Neural cell (in vitro differentiated cells): Measurements from ENCODE around the gene CTTN. TPM values are rescaled to one million over a fixed set of nuclear protein-coding genes. Genes with fewer than 3 reads are reported as not detected.

ENCODE experiments used
- H2AFZ ChIP-seq: fragments of 200-600, 300-800 bp; sonication (generic), shearing (Covaris generic); 2 replicates; pipeline ENCODE4 v1.6.0; 2014; ENCODE audit warnings: low read depth, mild to moderate bottlenecking, antibody characterized with exemption, low read length, moderate library complexity
- H3F3A ChIP-seq: fragments of 200-600 bp; shearing (Covaris generic); 2 replicates; pipeline ENCODE4 v1.6.1; 2016; ENCODE audit warnings: mild to moderate bottlenecking, moderate library complexity, mixed read lengths, antibody characterized with exemption, low read length; ENCODE audit not compliant: insufficient read depth, poor library complexity, severe bottlenecking
- H3K27ac ChIP-seq: fragments of 200-600, 300-800 bp; sonication (generic), shearing (Covaris generic); 2 replicates; pipeline ENCODE4 v1.5.1; 2014; ENCODE audit warnings: mild to moderate bottlenecking, low read length, moderate library complexity
- H3K27me3 ChIP-seq: fragments of 300-800, 200-600 bp; sonication (generic), shearing (Covaris generic); 2 replicates; pipeline ENCODE4 v1.6.0; 2014; ENCODE audit warnings: mild to moderate bottlenecking, low read depth, low read length, moderate library complexity; ENCODE audit not compliant: insufficient read depth
- H3K36me3 ChIP-seq: fragments of 300-800, 200-600 bp; sonication (generic), shearing (Covaris generic); 2 replicates; pipeline ENCODE4 v1.5.1; 2014; ENCODE audit warnings: mild to moderate bottlenecking, antibody characterized with exemption, low read length, moderate library complexity; ENCODE audit not compliant: insufficient read depth
- H3K4me2 ChIP-seq: fragments of 300-800, 200-600 bp; sonication (generic), shearing (Covaris generic); 2 replicates; pipeline ENCODE4 v1.6.0; 2014; ENCODE audit warnings: mild to moderate bottlenecking, low read length
- H3K4me3 ChIP-seq: fragments of 300-800, 200-600 bp; sonication (generic), shearing (Covaris generic); 2 replicates; pipeline ENCODE4 v1.5.1; 2014; ENCODE audit warnings: mild to moderate bottlenecking, low read length, moderate library complexity
- H3K79me2 ChIP-seq: fragments of 200-600 bp; shearing (Covaris generic); replicated peaks from 2 replicates; pipeline ENCODE4 v1.6.0; 2014; ENCODE audit warnings: mild to moderate bottlenecking, low read length, moderate library complexity; ENCODE audit not compliant: insufficient read depth
- H3K9ac ChIP-seq: fragments of 300-800, 200-600 bp; sonication (generic), shearing (Covaris generic); 2 replicates; pipeline ENCODE4 v1.6.1; 2016; ENCODE audit warnings: mild to moderate bottlenecking, low read length, mixed read lengths
- H3K9me2 ChIP-seq: fragments of 200-600 bp; shearing (Covaris generic); 2 replicates; pipeline ENCODE4 v1.6.1; 2016; ENCODE audit warnings: mild to moderate bottlenecking, low read length, mixed read lengths; ENCODE audit not compliant: insufficient read depth
- H3K9me3 ChIP-seq: fragments of 200-600, 300-800 bp; sonication (generic), shearing (Covaris generic); 2 replicates; pipeline ENCODE4 v1.6.1; 2016; ENCODE audit warnings: mild to moderate bottlenecking, mixed run types, low read length, moderate library complexity, mixed read lengths
- H4K20me1 ChIP-seq: fragments of 200-600 bp; shearing (Covaris generic); 2 replicates; pipeline ENCODE4 v1.6.1; 2016; ENCODE audit warnings: mild to moderate bottlenecking, mixed run types; ENCODE audit not compliant: insufficient read depth
- CTCF ChIP-seq: fragments of 450-650 bp; IDR thresholded peaks from 2 replicates; pipeline ENCODE4 v1.5.1; 2014; ENCODE audit warnings: antibody characterized with exemption, mild to moderate bottlenecking, moderate library complexity; ENCODE audit not compliant: poor library complexity, severe bottlenecking
- EP300 ChIP-seq: fragments of 450-650 bp; conservative IDR thresholded peaks from 2 replicates; pipeline ENCODE4 v1.6.1; 2014; ENCODE audit warnings: antibody characterized with exemption, mild to moderate bottlenecking, moderate library complexity; ENCODE audit not compliant: poor library complexity, severe bottlenecking
- EZH2 ChIP-seq: fragments of 200-600, 300-800 bp; shearing (Covaris generic), sonication (generic); IDR thresholded peaks from 2 replicates; pipeline ENCODE4 v1.6.1; 2014; ENCODE audit warnings: antibody characterized with exemption, low read length, borderline replicate concordance, mild to moderate bottlenecking; ENCODE audit not compliant: insufficient read depth, poor library complexity, severe bottlenecking
- MXI1 ChIP-seq: fragments of 450-650 bp; conservative IDR thresholded peaks from 2 replicates; pipeline ENCODE4 v1.6.1; 2014; ENCODE audit warnings: antibody characterized with exemption, mild to moderate bottlenecking; ENCODE audit not compliant: poor library complexity, severe bottlenecking
- POLR2AphosphoS5 ChIP-seq: IDR thresholded peaks from 2 replicates; pipeline ENCODE4 v1.6.1; 2012
- RAD21 ChIP-seq: fragments of 450-650 bp; conservative IDR thresholded peaks from 2 replicates; pipeline ENCODE4 v1.6.1; 2014; ENCODE audit warnings: antibody characterized with exemption, mild to moderate bottlenecking, moderate library complexity
- REST ChIP-seq: IDR thresholded peaks from 2 replicates; pipeline ENCODE4 v1.6.1; 2012; ENCODE audit warnings: borderline replicate concordance
- SMC3 ChIP-seq: fragments of 450-650 bp; conservative IDR thresholded peaks from 2 replicates; pipeline ENCODE4 v1.6.1; 2014; ENCODE audit warnings: antibody characterized with exemption, mild to moderate bottlenecking, moderate library complexity; ENCODE audit not compliant: poor library complexity
- TAF1 ChIP-seq: IDR thresholded peaks from 2 replicates; pipeline ENCODE4 v1.6.1; 2012; ENCODE audit warnings: low read depth
- polyA plus RNA-seq: library from polyadenylated mRNA; depleted of rRNA; stranded (reverse); fragments of >200 nt; gene quantifications from 2 replicates; pipeline ENCODE4 v1.2.3, GENCODE V29; 2014

CTTN gene
- polyA plus RNA-seq, 1 donor from 2014 or later = 220 TPM

- TF ChIP-seq SMC3 (no peak), RAD21 (no peak), EZH2 (no peak), POLR2AphosphoS5 (no peak), REST (no peak), TAF1 (no peak), EP300 (no peak), CTCF (no peak), MXI1 (no peak)
- H3K27ac ChIP-seq = no peak overlapping the region
- H3K4me2 ChIP-seq = no peak overlapping the region
- no peaks in the 10 kb centered on the region for H3K9me3 ChIP-seq
- no peaks in the 10 kb centered on the region for H3K27me3 ChIP-seq
- H3K9me2 ChIP-seq = no peaks in the 10 kb centered on the region
- no peak overlapping the region for H2AFZ ChIP-seq
- peaks cover 52% of the 10 kb centered on the region for H3K79me2 ChIP-seq
- H3K4me3 ChIP-seq = no peak overlapping the region
- H3K9ac ChIP-seq = no peak overlapping the region
- H4K20me1 ChIP-seq = peaks cover 4% of the 10 kb centered on the region
- H3K36me3 ChIP-seq = no peaks in the 10 kb centered on the region
- H3F3A ChIP-seq = no peaks in the 10 kb centered on the region
These were observed 3.7 kb downstream of the CTTN start for GRCh38 chr11:70402016-70402415.

- H3K27ac ChIP-seq = no peak overlapping the region
- no peaks in the 10 kb centered on the region for H3K27me3 ChIP-seq
- peaks cover 4% of the 10 kb centered on the region for H4K20me1 ChIP-seq
- no peak overlapping the region for H3K4me2 ChIP-seq
- H3K79me2 ChIP-seq = peaks cover 48% of the 10 kb centered on the region
- H3K4me3 ChIP-seq = no peak overlapping the region
- H3K9ac ChIP-seq = no peak overlapping the region
- no peaks in the 10 kb centered on the region for H3F3A ChIP-seq
- TF ChIP-seq MXI1 = no peak
- H3K9me2 ChIP-seq = no peaks in the 10 kb centered on the region
- H2AFZ ChIP-seq = no peak overlapping the region
- no peaks in the 10 kb centered on the region for H3K36me3 ChIP-seq
- no peaks in the 10 kb centered on the region for H3K9me3 ChIP-seq
These were observed 4.4 kb downstream of the CTTN start for GRCh38 chr11:70402685-70403084.

- H3K9me2 ChIP-seq = no peaks in the 10 kb centered on the region
- H4K20me1 ChIP-seq = peaks cover 4% of the 10 kb centered on the region
- no peaks in the 10 kb centered on the region for H3K9me3 ChIP-seq
- no peak overlapping the region for H3K4me2 ChIP-seq
- TF ChIP-seq EZH2 (no peak), EP300 (no peak), MXI1 (no peak), TAF1 (no peak), CTCF (no peak), SMC3 (no peak), POLR2AphosphoS5 (no peak), RAD21 (no peak), REST (no peak)
- H3K9ac ChIP-seq = no peak overlapping the region
- H3K27ac ChIP-seq = no peak overlapping the region
- no peaks in the 10 kb centered on the region for H3F3A ChIP-seq
- H3K79me2 ChIP-seq = peaks cover 42% of the 10 kb centered on the region
- H3K27me3 ChIP-seq = no peaks in the 10 kb centered on the region
- no peak overlapping the region for H3K4me3 ChIP-seq
- no peaks in the 10 kb centered on the region for H3K36me3 ChIP-seq
- H2AFZ ChIP-seq = no peak overlapping the region
These were observed 5.9 kb downstream of the CTTN start for GRCh38 chr11:70404244-70404643.
